Right lobe of liver (tissue), 6 donors: ENCODE measurements around the gene TMEM63C. TPM values are rescaled to one million over a fixed set of nuclear protein-coding genes. Genes with fewer than 3 reads are reported as not detected.

Source experiments
- ATAC-seq, 4 donors: fragments of 200-7000 bp; cut with Tn5 transposase; one replicate each; pipeline ENCODE4 v1.9.1; 2020; ENCODE audit warnings: mild to moderate bottlenecking in 4 of 4, moderate library complexity in 4 of 4
- DNase-seq, 3 donors: peaks; one replicate each; pipeline ENCODE4 v3.0.0-alpha.2; 2020
- H3K27ac ChIP-seq, 3 donors: fragments of 200-600 bp; one replicate each; pipeline ENCODE4 v1.8.0; 2022
- H3K27me3 ChIP-seq, 2 donors: fragments of 200-600 bp; one replicate each; pipeline ENCODE4 v1.8.0; 2022
- H3K36me3 ChIP-seq, 4 donors: fragments of 200-600 bp; sonication (generic) in 1 of 4; one replicate each; pipeline versions ENCODE4 v1.5.1 to v1.8.0; 2017 to 2022; ENCODE audit warnings: control low read depth in 1 of 4
- H3K4me1 ChIP-seq, 4 donors: fragments of 200-600 bp; sonication (generic) in 1 of 4; one replicate each; pipeline versions ENCODE4 v1.5.1 to v1.8.0; 2017 to 2022; ENCODE audit warnings: control low read depth in 1 of 4
- H3K4me3 ChIP-seq, 3 donors: fragments of 200-600 bp; one replicate each; pipeline ENCODE4 v1.8.0; 2022
- H3K9me3 ChIP-seq, 4 donors: fragments of 200-600 bp; sonication (generic) in 1 of 4; one replicate each; pipeline versions ENCODE4 v1.5.1 to v1.8.0; 2017 to 2022; ENCODE audit warnings: control low read depth in 1 of 4
- POLR2A ChIP-seq: fragments of 450-650 bp; IDR thresholded peaks from one replicate; pipeline ENCODE4 v1.6.1; 2017; ENCODE audit warnings: antibody characterized with exemption, mild to moderate bottlenecking
- WGBS: methylation state at CpG from one replicate; pipeline ENCODE4 v1.1.6; 2018; ENCODE audit warnings: low coverage, low lambda C conversion rate; ENCODE audit not compliant: insufficient coverage; ENCODE audit errors: missing lambda C conversion rate; 5-methylcytosine and 5-hydroxymethylcytosine counted together
- intact Hi-C, 2 donors: fragments of 100-400 bp; cut with DNase I; formaldehyde crosslinking; loops; one replicate each; pipeline versions ENCODE4 v1.11.2 to v1.14.1; 2022
- total RNA-seq, 6 experiments: library from RNA; depleted of rRNA in 2 of 6; stranded (reverse); fragments of >200 nt in 2 of 6; fragmentation: NEBNext Ultra II Directional in 3 of 6; extraction: Animal tissue kit (Norgen Biotek cat#: 25700) in 3 of 6; gene quantifications; one replicate each; pipeline versions ENCODE4 v1.1.0 to v1.2.4, GENCODE V29; 2016 to 2023
- TF ChIP-seq, protein P1 (sequence below), 4 donors: fragments of 200-600 bp in 3 of 4; fragments of 450-650 bp in 1 of 4; IDR thresholded peaks; one replicate each; pipeline versions ENCODE4 v1.5.1 to v1.8.0; 2016 to 2022; ENCODE audit warnings: antibody characterized with exemption in 4 of 4, mild to moderate bottlenecking in 2 of 4
- donor health status: DM: no; HTN: yes; CAD: no.
- donor health status: DM: no; HTN: no; CAD: no.
- donor health status: DM: no; HTN: no; CAD: no.
- donor health status: DM: no; HTN: yes; CAD: no.
- donor health status: DM: no; HTN: yes; CAD: no.

The TMEM63C gene
- total RNA-seq, 6 experiments from 2014 or later: 0.07 to 0.82 (median 0.15) TPM; not detected in 2

GRCh38 chr14:77243853-77244252, 62.3 kb downstream of the TMEM63C start:
- Histone ChIP-seq H3K4me1 (no peaks in the 10 kb centered on the region), H3K9me3 (no peaks in the 10 kb centered on the region), H3K27ac (no peak overlapping the region), H3K36me3 (no peaks in the 10 kb centered on the region), H3K27me3 (no peaks in the 10 kb centered on the region), H3K4me3 (no peak overlapping the region)
- ATAC-seq (peak in 1 of 4 donors; percentile 30), DNase-seq (no peak)
- no peak for TF ChIP-seq POLR2A
- TF ChIP-seq, protein P1, sequence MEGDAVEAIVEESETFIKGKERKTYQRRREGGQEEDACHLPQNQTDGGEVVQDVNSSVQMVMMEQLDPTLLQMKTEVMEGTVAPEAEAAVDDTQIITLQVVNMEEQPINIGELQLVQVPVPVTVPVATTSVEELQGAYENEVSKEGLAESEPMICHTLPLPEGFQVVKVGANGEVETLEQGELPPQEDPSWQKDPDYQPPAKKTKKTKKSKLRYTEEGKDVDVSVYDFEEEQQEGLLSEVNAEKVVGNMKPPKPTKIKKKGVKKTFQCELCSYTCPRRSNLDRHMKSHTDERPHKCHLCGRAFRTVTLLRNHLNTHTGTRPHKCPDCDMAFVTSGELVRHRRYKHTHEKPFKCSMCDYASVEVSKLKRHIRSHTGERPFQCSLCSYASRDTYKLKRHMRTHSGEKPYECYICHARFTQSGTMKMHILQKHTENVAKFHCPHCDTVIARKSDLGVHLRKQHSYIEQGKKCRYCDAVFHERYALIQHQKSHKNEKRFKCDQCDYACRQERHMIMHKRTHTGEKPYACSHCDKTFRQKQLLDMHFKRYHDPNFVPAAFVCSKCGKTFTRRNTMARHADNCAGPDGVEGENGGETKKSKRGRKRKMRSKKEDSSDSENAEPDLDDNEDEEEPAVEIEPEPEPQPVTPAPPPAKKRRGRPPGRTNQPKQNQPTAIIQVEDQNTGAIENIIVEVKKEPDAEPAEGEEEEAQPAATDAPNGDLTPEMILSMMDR (IDR thresholded peaks at IDR 0.05): no peak
- intact Hi-C loops: no loop called here
- 63% methylated on average over 3 of the region's 4 CpGs for WGBS

DNA sequence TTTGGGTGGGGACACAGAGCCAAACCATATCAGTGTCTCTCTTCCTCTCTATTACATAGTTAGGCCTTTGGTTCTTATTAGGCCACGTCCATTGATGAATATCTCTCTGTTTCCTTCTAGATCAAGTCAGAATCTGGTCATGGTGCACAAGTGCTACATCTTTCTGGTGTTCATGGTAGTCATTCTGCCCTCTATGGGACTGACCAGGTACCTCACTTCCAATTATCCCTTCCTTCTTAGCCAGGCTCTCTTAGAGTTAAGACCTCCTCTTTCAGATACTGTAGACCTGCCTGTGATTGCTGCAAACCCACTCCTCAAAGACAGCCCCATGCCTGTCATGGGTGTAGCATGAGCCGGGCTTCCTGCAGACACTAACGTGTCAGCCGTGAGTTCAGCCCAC, 64.2 kb downstream of the TMEM63C start:
- Histone ChIP-seq H3K36me3 (no peaks in the 10 kb centered on the region), H3K9me3 (no peaks in the 10 kb centered on the region), H3K27ac (no peak overlapping the region), H3K27me3 (no peaks in the 10 kb centered on the region), H3K4me1 (no peaks in the 10 kb centered on the region), H3K4me3 (no peak overlapping the region)
- no peak for DNase-seq
- 68% methylated on average over 3 of the region's 4 CpGs for WGBS
- no peak for ATAC-seq
- intact Hi-C loops: no loop called here
- no peak for TF ChIP-seq POLR2A
- TF ChIP-seq, protein P1 (IDR thresholded peaks at IDR 0.05): no peak

DNA sequence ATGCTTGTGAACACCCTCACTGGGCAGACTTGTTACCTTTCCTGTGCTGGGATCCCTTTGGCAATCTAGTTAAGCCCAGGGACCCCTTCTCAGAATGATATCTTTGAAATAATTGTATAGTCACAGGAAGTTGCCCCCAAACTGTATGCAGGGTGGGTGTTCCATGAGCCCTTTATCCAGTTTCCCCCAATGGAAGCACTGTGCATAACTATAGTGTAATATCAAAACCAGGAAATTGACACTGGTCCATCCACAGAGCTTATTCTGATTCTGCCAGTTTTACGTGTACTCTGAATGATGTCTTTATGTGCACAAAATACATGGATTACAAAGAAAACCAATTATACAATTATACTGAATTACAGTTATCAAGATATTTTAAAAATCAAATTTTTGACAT, 65.2 kb downstream of the TMEM63C start:
- ATAC-seq: no peak
- Histone ChIP-seq H3K36me3 (no peaks in the 10 kb centered on the region), H3K4me3 (no peak overlapping the region), H3K27me3 (no peaks in the 10 kb centered on the region), H3K27ac (no peak overlapping the region), H3K9me3 (no peaks in the 10 kb centered on the region), H3K4me1 (no peaks in the 10 kb centered on the region)
- no peak for DNase-seq
- intact Hi-C loops: no loop called here
- WGBS: 50% methylated on average over 1 of the region's 1 CpG
- no peak for TF ChIP-seq POLR2A
- TF ChIP-seq, protein P1 (IDR thresholded peaks at IDR 0.05): no peak

DNA sequence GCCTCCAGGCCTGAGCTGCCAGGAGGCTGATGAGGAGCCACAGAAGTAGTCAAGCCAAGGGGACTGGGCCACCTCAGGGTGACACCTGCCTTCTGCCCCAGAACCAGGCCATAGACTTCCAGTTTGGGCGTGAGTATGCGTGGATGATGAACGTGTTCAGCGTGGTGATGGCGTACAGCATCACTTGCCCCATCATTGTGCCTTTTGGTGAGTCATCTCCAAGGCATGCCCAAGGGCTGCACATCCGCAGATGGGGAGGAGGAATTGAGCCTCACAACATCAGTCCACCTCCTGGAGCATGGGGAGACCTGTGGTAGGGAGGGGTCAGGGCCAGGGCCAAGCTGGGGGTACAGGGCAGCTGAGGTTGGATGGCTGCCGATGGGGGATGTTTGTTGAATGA, 67.1 kb downstream of the TMEM63C start:
- no peak overlapping the region for H3K27ac ChIP-seq
- H3K36me3 ChIP-seq: no peaks in the 10 kb centered on the region
- TF ChIP-seq, protein P1 (IDR thresholded peaks at IDR 0.05): no peak
- no peak for TF ChIP-seq POLR2A
- H3K9me3 ChIP-seq: no peaks in the 10 kb centered on the region
- H3K27me3 ChIP-seq: no peaks in the 10 kb centered on the region
- no peak for ATAC-seq
- no peaks in the 10 kb centered on the region for H3K4me1 ChIP-seq
- no peak for DNase-seq
- H3K4me3 ChIP-seq: no peak overlapping the region
- WGBS: 71% methylated on average over 1 of the region's 7 CpGs
- intact Hi-C loops: no loop called here

GRCh38 chr14:77249286-77249685, 67.7 kb downstream of the TMEM63C start:
- WGBS: 40% methylated on average over 1 of the region's 7 CpGs
- DNase-seq (no peak), ATAC-seq (no peak)
- TF ChIP-seq, protein P1 (IDR thresholded peaks at IDR 0.05): no peak
- no peak for TF ChIP-seq POLR2A
- H3K27me3 ChIP-seq: no peaks in the 10 kb centered on the region
- intact Hi-C loops: no loop called here
- no peaks in the 10 kb centered on the region for H3K36me3 ChIP-seq
- no peak overlapping the region for H3K27ac ChIP-seq
- no peaks in the 10 kb centered on the region for H3K9me3 ChIP-seq
- no peak overlapping the region for H3K4me3 ChIP-seq
- H3K4me1 ChIP-seq: no peaks in the 10 kb centered on the region
